ENCODE results near the gene ZNF761. TPM values are rescaled to one million over a fixed set of nuclear protein-coding genes. Genes with fewer than 3 reads are reported as not detected.

Gene ZNF761
- total RNA-seq, 1 experiment from 2014 or later: 10.6 TPM

DNA sequence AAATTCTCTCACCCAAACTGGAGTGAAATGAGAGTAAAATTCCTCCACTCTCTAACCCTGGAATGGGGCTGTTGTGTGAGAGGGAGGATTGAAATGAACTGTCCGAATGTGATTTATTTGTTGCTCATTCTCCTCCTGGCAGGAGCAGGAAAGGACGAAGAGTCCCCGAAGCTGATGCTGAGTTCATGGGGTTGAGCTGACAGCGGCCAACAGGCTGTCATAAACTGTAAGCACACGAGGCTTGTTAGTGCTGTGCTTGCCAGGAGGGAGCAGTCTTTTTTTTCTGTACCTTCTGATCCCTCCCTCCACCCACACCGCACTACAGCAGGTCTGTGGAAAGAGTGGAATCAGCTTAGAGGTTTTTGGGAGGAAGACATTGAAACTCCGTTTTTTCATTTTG lies 73.1 kb downstream of the ZNF761 start:
- no peak for DNase-seq
- no TSS peak for BruUV-seq (replicated peaks)
- no peaks in the 10 kb centered on the region for H3K4me1 Mint-ChIP-seq (ENCODE audit: low read depth, unreplicated experiment)
- CTCF ChIA-PET: no interaction called here
- no peak overlapping the region for H3K27ac Mint-ChIP-seq (ENCODE audit: unreplicated experiment)
- H3K4me3 Mint-ChIP-seq (ENCODE audit: low read depth, unreplicated experiment): no peak overlapping the region
- TF ChIP-seq, protein P1, sequence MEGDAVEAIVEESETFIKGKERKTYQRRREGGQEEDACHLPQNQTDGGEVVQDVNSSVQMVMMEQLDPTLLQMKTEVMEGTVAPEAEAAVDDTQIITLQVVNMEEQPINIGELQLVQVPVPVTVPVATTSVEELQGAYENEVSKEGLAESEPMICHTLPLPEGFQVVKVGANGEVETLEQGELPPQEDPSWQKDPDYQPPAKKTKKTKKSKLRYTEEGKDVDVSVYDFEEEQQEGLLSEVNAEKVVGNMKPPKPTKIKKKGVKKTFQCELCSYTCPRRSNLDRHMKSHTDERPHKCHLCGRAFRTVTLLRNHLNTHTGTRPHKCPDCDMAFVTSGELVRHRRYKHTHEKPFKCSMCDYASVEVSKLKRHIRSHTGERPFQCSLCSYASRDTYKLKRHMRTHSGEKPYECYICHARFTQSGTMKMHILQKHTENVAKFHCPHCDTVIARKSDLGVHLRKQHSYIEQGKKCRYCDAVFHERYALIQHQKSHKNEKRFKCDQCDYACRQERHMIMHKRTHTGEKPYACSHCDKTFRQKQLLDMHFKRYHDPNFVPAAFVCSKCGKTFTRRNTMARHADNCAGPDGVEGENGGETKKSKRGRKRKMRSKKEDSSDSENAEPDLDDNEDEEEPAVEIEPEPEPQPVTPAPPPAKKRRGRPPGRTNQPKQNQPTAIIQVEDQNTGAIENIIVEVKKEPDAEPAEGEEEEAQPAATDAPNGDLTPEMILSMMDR (IDR thresholded peaks at IDR 0.05; ENCODE audit: unreplicated experiment): no peak
- H3K9me3 Mint-ChIP-seq (ENCODE audit: low read depth, unreplicated experiment): peaks cover 14% of the 10 kb centered on the region
- H3K36me3 Mint-ChIP-seq (ENCODE audit: insufficient read depth, unreplicated experiment): no peaks in the 10 kb centered on the region
- no peaks in the 10 kb centered on the region for H3K27me3 Mint-ChIP-seq (ENCODE audit: unreplicated experiment)
- intact Hi-C loops (cut with micrococcal nuclease; ENCODE audit: unreplicated experiment): no loop called here

DNA sequence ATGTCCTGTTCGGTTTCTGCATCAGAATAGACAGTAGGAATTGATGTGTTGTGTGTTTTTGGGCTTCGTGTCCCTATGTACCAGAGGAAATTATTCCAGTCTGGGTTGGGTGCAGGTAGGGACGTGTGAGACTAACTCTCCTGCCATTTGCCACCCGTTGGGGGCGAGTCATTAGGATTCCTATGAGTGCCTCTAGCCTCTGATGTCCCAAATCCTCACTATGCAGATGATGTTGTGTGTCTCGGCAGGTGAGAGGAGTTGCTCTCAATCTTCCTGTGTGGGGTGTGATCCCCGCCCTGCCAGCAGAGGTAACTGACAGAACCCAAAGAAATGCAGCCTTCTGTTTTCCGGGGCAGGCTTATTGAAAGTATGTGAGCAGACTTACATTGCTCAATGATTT lies 74.9 kb downstream of the ZNF761 start:
- TF ChIP-seq, protein P1 (IDR thresholded peaks at IDR 0.05; ENCODE audit: unreplicated experiment): no peak
- CTCF ChIA-PET: no interaction called here
- Mint-ChIP-seq H3K4me1 (ENCODE audit: low read depth, unreplicated experiment) (no peaks in the 10 kb centered on the region), H3K9me3 (ENCODE audit: low read depth, unreplicated experiment) (peaks cover 14% of the 10 kb centered on the region), H3K36me3 (ENCODE audit: insufficient read depth, unreplicated experiment) (no peaks in the 10 kb centered on the region), H3K27ac (ENCODE audit: unreplicated experiment) (no peak overlapping the region), H3K4me3 (ENCODE audit: low read depth, unreplicated experiment) (no peak overlapping the region), H3K27me3 (ENCODE audit: unreplicated experiment) (no peaks in the 10 kb centered on the region)
- intact Hi-C loops (cut with micrococcal nuclease; ENCODE audit: unreplicated experiment): no loop called here
- BruUV-seq (replicated peaks): no TSS peak
- no peak for DNase-seq

Other genes starting within 250 kb of the ZNF761 start
- gene ZNF665, start 238.6 kb upstream of the ZNF761 start, total RNA-seq (2022): not detected in 2 replicates
- gene ZNF677, start 177.1 kb upstream of the ZNF761 start, total RNA-seq (2022): not detected in 2 replicates
- not detected in 2 replicates for gene VN1R2, start 173.7 kb upstream of the ZNF761 start, total RNA-seq (2022)
- not detected in 2 replicates for gene VN1R4, start 164.3 kb upstream of the ZNF761 start, total RNA-seq (2022)
- gene ZNF845, start 98.2 kb upstream of the ZNF761 start, total RNA-seq (2022): 8.7 and 9.4 TPM in 2 replicates
- 20.7 and 21.2 TPM in 2 replicates for gene ZNF525, start 66.3 kb upstream of the ZNF761 start, total RNA-seq (2022)
- 13.1 and 14.8 TPM in 2 replicates for gene ZNF765, start 36.8 kb upstream of the ZNF761 start, total RNA-seq (2022)
- gene ZNF813, start 35.7 kb downstream of the ZNF761 start, total RNA-seq (2022): not detected in 2 replicates
- 8.5 and 9.4 TPM in 2 replicates for gene ZNF331, start 106.2 kb downstream of the ZNF761 start, total RNA-seq (2022)
- gene DPRX, start 200.0 kb downstream of the ZNF761 start, total RNA-seq (2022): not detected in 2 replicates

Data from Calu3 (cell line).